NCI-H748 (cell line): Measurements from ENCODE around the gene LEKR1.
"Not testable (repeated sequence)": the region's sequence is repeated elsewhere in the genome, so short reads cannot be mapped to it uniquely, and the experiment has no call there.

Experiments
- DNase-seq: peaks from one replicate; lab custom pipeline; 2025; ENCODE audit not compliant: unreplicated experiment; lab: John Stamatoyannopoulos, UW

Gene LEKR1

DNA sequence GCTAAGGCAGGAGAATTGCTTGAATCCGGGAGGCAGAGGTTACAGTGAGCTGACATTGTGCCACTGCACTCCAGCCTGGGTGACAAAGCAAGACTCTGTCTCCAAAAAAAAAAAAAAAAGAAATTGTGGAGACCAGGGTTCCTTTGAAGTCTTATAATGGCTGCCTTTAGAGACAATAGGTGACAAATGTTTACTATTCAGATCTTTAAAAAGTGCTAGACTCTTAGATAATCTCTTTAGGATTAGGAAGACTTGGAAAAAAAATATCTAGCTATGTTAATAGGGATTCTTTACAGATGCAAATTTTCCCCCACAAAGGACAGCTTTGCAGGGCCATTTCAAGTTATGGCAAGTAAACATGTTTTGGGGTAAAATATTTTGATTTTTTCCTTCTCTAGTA is 71.7 kb downstream of the LEKR1 start:
- DNase-seq: not testable (repeated sequence)

- no peak for DNase-seq
Observed at GRCh38 chr3:156898296-156898880, 72.2 kb downstream of the LEKR1 start.

GRCh38 chr3:156899951-156900350 is 73.8 kb downstream of the LEKR1 start:
- DNase-seq: no peak

DNA sequence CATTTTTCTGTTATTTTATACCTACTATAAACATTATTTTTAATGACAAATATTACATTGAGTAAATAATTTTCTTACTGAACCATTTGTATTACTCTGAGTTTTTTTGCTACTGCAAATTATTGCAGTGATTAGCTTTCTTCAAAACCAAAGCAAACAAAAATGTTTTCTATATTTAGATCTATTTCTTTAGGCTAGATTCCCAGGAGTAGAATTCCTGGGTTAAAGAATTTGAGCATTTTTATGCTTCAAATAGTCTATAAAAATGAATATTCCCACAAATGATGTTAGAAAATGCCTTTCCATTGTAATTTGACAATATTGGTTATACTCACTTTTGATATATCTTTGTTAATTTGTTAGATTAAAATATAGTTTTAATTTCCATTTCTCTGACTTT is 76.8 kb downstream of the LEKR1 start:
- DNase-seq: no peak

DNA sequence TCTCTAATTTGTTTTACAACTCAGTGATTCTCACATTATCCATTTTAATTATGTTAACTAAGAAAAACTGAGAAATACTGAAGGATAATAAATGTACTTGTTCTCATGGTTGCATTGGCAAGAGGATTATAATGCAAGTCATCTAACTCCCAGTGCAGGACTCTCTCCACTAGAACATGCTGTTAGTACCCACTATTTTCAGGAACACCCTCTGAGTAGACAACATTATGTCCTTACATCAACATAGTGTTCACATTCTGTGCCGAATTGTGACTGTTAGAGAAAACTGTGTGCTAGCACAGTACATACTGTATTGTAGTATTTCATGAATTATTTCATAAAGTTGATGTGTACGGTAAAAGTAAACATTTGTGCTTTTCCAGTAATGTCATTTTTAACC is 80.1 kb downstream of the LEKR1 start:
- no peak for DNase-seq

GRCh38 chr3:156908398-156908797 is 82.2 kb downstream of the LEKR1 start:
- DNase-seq: no peak

DNA sequence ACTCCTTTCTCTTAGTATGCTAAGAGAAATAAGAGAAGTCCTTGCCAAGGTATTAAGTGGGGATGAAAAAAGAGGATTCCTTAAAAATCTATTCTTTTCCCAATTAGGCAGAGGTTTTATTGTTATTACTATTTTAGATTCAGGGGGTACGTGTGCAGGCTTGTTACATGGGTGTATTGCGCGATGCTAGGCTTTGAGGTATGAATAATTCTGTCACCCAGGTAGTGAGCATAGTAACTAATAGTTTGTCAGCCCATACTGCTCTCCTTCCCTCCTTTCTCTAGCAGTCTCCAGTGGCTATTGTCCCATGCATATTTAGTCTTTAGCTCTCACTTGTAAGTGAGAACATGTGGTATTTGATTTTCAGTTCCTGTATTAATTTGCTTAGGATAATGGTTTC is 83.9 kb downstream of the LEKR1 start:
- DNase-seq: no peak

- not testable (repeated sequence) for DNase-seq
Observed at GRCh38 chr3:156910831-156911230, 84.7 kb downstream of the LEKR1 start.

DNA sequence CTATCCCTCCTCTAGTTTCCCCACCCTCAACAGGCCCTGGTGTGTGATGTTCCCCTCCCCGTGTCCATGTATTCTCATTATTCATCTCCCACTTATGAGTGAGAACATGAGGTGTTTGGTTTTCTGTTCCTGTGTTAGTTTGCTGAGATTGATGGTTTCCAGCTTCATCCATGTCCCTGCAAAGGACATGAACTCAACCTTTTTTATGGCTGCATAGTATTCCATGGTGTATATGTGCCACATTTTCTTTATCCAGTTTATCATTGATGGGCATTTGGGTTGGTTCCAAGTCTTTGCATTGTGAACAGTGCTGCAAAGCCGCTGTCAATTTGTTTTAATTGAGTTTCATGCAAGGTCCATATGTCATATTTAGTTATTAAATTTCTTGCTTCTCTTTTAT is 88.1 kb downstream of the LEKR1 start:
- DNase-seq: not testable (repeated sequence)

DNA sequence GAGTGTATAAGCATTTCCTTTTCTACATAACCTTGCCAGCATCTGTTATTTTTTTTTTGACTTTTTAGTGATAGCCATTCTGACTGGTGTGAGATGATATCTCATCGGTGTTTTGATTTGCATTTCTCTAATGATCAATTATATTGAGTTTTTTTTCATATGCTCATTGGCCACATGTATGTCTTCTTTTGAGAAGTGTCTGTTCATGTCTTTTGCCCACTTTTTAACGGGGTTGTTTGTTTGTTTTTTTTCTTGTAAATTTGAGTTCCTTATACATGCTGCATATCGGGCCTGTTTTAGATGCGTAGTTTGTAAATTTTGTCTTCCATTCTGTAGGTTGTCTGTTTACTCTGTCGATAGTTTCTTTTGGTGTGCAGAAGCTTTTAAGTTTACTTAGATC is 89.2 kb downstream of the LEKR1 start:
- no peak for DNase-seq

GRCh38 chr3:156918746-156919145 is 92.6 kb downstream of the LEKR1 start:
- DNase-seq: no peak

DNA sequence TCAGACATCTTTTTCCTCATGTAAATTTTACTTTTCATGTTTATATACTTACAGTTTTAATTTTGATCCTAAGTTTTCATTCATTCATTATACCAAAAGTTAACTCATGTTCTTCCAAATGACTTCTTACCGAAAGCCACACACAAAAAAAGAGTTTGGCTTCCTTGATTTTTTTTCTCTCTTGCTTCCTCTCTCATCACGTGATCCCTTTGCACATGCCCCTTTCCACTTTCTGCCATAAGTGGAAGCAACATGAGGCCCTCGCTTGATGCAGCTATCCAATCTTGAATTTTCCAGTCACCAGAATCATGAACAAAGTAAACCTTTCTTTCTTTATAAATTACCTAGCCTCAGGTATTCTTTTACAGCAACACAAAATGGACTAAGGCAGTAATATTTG is 93.7 kb downstream of the LEKR1 start:
- no peak for DNase-seq

- no peak for DNase-seq
Observed at GRCh38 chr3:156920399-156920798, 94.2 kb downstream of the LEKR1 start.

DNA sequence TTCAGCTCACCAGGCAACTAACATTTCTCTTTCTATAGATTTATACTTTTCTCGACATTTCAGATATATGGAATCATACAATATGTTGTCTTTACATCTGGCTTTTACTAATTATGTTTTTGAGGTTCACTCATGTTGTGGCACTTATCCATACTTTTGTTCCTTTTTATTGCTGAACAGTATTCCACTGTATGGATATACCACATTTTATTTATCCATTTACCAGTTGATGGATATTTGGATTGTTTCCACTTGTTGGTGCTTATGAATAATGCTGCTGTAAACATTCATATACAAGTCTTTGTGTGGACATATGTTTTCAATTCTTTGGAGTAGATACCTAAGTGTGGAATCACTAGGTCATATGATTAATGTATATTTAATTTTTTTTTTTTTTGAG is 97.2 kb downstream of the LEKR1 start:
- no peak for DNase-seq

- no peak for DNase-seq
Observed at GRCh38 chr3:156938724-156939123, 112.6 kb downstream of the LEKR1 start.

DNA sequence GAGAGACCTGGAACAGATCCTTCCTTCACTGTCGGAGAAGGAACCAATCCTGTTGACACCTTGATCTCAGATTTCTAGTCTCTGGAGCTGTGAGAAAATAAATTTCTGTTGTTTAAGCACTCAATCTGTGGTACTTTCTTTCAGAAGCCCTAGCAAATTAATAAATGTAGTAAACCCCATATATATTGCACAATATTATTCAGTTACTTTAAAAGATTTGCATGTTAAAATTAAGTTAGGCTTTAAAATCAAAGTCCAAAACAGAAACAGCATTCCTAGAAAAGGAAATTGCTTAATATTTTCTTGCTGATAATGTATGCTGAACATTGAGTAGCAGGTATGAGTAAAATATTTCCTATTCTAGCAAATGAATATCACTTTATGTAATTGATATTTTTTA is 113.2 kb downstream of the LEKR1 start:
- DNase-seq: no peak

GRCh38 chr3:156941311-156941710 is 115.2 kb downstream of the LEKR1 start:
- DNase-seq: no peak

DNA sequence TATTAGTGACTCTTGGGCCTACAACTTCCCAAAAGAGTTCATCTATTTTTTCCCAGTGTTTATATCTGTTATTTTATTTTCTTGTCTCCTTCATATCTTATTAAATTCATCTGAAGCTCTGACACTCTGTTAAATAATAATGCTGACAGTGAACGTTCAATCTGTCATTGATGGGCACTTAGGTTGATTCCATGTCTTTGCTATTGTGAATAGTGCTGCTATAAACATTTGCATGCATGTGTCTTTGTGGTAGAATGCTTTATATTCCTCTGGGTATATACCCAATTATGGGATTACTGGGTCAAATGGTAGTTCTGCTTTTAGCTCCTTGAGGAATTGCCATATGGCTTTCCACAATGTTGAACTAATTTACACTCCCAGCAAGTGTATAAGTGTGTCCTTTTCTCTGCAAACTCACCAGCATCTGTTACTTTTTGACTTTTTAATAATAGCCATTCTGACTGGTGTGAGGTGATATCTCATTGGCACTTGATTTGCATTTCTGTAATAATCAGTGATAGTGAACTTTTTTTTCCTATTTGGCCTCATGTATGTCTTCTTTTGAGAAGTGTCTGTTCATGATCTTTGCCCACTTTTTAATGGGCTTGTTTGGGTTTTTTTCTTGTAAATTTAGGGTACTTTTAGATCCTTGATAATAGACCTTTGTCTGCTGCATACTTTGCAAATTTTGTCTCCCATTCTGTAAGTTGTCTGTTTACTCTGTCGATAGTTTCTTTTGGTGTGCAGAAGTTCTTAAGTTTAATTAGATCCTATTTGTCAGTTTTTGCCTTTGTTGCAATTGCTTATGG is 122.5 kb downstream of the LEKR1 start:
- DNase-seq: no peak

DNA sequence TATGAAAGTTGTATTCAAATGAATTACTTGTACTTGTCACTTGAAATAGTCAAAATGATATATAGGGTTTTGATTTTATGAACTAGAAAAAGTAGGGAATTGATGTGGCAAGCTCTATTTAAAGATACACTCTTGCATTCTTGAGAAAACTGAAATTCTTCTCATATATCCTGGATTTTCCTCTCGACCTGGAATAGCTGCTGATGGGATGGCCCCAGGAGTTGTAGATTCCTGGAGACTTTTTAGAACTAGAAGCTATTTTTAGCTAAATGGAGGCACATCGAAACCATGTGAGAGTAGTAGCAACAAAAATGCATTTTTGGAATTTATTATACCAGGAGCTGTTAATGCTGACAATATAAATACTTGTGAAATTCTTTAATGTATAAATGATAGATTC is 125.9 kb downstream of the LEKR1 start:
- no peak for DNase-seq

DNA sequence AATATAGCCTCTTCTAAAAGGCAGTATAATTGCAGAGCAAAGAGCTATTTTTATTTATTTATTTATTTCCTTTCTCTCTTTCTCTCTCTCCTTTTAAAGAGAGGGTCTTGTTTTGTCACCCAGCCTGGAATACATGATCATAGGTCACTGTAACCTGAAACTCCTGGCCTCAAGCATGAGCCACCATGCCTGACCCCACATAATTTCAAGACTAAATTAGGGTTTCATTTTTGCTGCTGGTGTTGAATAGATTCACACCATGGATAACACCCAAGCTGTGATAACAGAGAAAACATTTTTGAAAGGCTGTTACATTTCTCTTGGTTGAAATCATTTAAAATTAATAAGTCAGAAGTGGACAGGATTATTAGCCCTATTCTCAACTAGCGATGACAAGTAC is 131.6 kb downstream of the LEKR1 start:
- DNase-seq: no peak

- no peak for DNase-seq
Observed at GRCh38 chr3:156963096-156963495, 136.9 kb downstream of the LEKR1 start.

GRCh38 chr3:156964577-156964976 is 138.4 kb downstream of the LEKR1 start:
- DNase-seq: no peak

GRCh38 chr3:156966349-156966748 is 140.2 kb downstream of the LEKR1 start:
- not testable (repeated sequence) for DNase-seq
